Measurements from ENCODE around the gene ITGB8. TPM values are rescaled to one million over a fixed set of nuclear protein-coding genes. Genes with fewer than 3 reads are reported as not detected.

Gene ITGB8
- total and polyA plus RNA-seq, 9 of the 15 experiments (the other 6 are each of a cell fraction or from before 2014, with no cell fraction given): under 0.01 to 0.03 (median 0.02) TPM; not detected in 6

DNA sequence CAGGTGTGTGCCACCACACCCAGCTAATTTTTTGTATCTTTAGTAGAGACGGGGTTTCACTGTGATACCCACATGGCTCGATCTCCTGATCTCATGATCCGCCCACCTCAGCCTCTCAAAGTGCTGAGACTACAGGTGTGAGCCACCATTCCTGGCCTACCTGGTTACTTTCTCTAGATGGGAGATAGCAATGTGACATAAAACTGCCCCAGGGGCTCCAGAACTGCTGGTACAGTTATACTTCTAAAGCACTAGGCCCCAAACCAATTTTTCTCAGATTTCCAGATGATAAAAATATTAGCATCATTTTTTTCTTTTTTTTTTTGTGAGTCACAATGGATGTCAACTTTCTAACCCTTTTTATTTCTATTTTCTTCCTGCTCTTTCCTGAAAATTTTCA, 27.4 kb downstream of the ITGB8 start:
- intact Hi-C loops (cut with micrococcal nuclease): no loop called here
- H3K9ac ChIP-seq (ENCODE audit: insufficient read depth in 1 of 2, low read depth in 2 of 2, low read length in 2 of 2): no peak overlapping the region
- 4% methylated on average over 3 of the region's 3 CpGs for WGBS (ENCODE audit: insufficient coverage, low coverage, missing lambda C conversion rate)
- no peak for TF ChIP-seq BRCA1 (IDR thresholded peaks at IDR 0.05)
- no peak for TF ChIP-seq BRCA1 (CRISPR knock-in tag; IDR thresholded peaks at IDR 0.05)
- no peak for TF ChIP-seq ZNF165 (CRISPR knock-in tag; IDR thresholded peaks at IDR 0.05; ENCODE audit: borderline replicate concordance)
- TF ChIP-seq, protein P1, sequence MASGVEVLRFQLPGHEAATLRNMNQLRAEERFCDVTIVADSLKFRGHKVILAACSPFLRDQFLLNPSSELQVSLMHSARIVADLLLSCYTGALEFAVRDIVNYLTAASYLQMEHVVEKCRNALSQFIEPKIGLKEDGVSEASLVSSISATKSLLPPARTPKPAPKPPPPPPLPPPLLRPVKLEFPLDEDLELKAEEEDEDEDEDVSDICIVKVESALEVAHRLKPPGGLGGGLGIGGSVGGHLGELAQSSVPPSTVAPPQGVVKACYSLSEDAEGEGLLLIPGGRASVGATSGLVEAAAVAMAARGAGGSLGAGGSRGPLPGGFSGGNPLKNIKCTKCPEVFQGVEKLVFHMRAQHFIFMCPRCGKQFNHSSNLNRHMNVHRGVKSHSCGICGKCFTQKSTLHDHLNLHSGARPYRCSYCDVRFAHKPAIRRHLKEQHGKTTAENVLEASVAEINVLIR (CRISPR knock-in tag; IDR thresholded peaks at IDR 0.05): no peak
- TF ChIP-seq NRF1 (conservative IDR thresholded peaks at IDR 0.05 in 1 of 2, IDR thresholded peaks at IDR 0.05 in 1 of 2): no peak
- TF ChIP-seq, protein P2, sequence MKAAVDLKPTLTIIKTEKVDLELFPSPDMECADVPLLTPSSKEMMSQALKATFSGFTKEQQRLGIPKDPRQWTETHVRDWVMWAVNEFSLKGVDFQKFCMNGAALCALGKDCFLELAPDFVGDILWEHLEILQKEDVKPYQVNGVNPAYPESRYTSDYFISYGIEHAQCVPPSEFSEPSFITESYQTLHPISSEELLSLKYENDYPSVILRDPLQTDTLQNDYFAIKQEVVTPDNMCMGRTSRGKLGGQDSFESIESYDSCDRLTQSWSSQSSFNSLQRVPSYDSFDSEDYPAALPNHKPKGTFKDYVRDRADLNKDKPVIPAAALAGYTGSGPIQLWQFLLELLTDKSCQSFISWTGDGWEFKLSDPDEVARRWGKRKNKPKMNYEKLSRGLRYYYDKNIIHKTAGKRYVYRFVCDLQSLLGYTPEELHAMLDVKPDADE (conservative IDR thresholded peaks at IDR 0.05; ENCODE audit: control insufficient read depth, low read depth, low read length): no peak
- DNase-seq (ENCODE audit: extremely low read depth in 1 of 4, low spot score in 3 of 4) (no peak), ATAC-seq (no peak), FAIRE-seq (no peak)
- no peak overlapping the region for H2AFZ ChIP-seq (ENCODE audit: low read depth, low read length)
- ChIA-PET CTCF (ENCODE audit: low intra/inter-chr PET ratio) (no interaction called here), POLR2A (no interaction called here)
- in situ Hi-C loops (cut with MboI): no loop called here
- H3K4me2 ChIP-seq (ENCODE audit: insufficient read depth, low read length): no peak overlapping the region
- H3K9me3 ChIP-seq (replicated peaks; ENCODE audit: control insufficient read depth, insufficient read depth, low read depth, low read length): no peaks in the 10 kb centered on the region
- H3K36me3 ChIP-seq (ENCODE audit: control insufficient read depth, insufficient read depth, low read length): no peaks in the 10 kb centered on the region
- H3K9me1 ChIP-seq (ENCODE audit: control insufficient read depth, insufficient read depth, low read length): no peaks in the 10 kb centered on the region
- no peaks in the 10 kb centered on the region for H3K4me1 ChIP-seq (replicated peaks in 1 of 2; ENCODE audit: control insufficient read depth in 2 of 2, insufficient read depth in 2 of 2, low read length in 2 of 2)
- no TSS peak for BruUV-seq (replicated peaks)
- H3K4me3 ChIP-seq: no peak overlapping the region
- no peak overlapping the region for H3K27ac ChIP-seq (ENCODE audit: extremely low read depth, low read depth, low read length)
- no peaks in the 10 kb centered on the region for H4K20me1 ChIP-seq (replicated peaks; ENCODE audit: control insufficient read depth, insufficient read depth, low read length)
- peaks cover 0 to 6% of the 10 kb centered on the region in 2 experiments; a peak in 1 of 5 replicates for H3K27me3 ChIP-seq (ENCODE audit: control insufficient read depth in 2 of 2, insufficient read depth in 2 of 2, low read length in 2 of 2)
- H3K79me2 ChIP-seq (ENCODE audit: control insufficient read depth, insufficient read depth, low read length): no peaks in the 10 kb centered on the region
